ENCODE results near the gene CACNA1H. TPM values are rescaled to one million over a fixed set of nuclear protein-coding genes. Genes with fewer than 3 reads are reported as not detected.

Gene CACNA1H
- total RNA-seq, 6 experiments from 2014 or later, result 0.56 to 14.0 (median 5.0) TPM

- Histone ChIP-seq H3K4me1 (peaks cover 0 to 27% (median 0%) of the 10 kb centered on the region in 4 donors), H3K9me3 (no peaks in the 10 kb centered on the region), H3K27ac (peak overlapping the region in 1 of 3 donors; percentile 71), H3K36me3 (no peaks in the 10 kb centered on the region), H3K27me3 (no peaks in the 10 kb centered on the region), H3K4me3 (no peak overlapping the region)
- no peak for DNase-seq
- ATAC-seq, result peak in 3 of 4 donors; percentile 13 to 36 (median 26)
- intact Hi-C loops (cut with DNase I), result no loop called here
- WGBS (ENCODE audit: insufficient coverage, low coverage, low lambda C conversion rate, missing lambda C conversion rate), result 45% methylated on average over 23 of the region's 61 CpGs
- TF ChIP-seq POLR2A (IDR thresholded peaks at IDR 0.05) (no peak), CTCF (IDR thresholded peaks at IDR 0.05) (peak; percentile 71 to 93 (median 84))
Measured at GRCh38 chr16:1194665-1195392, 41.9 kb downstream of the CACNA1H start.

GRCh38 chr16:1195393-1195666, 42.4 kb downstream of the CACNA1H start:
- DNase-seq (no peak), ATAC-seq (no peak)
- Histone ChIP-seq H3K4me1 (peaks cover 0 to 27% (median 0%) of the 10 kb centered on the region in 4 donors), H3K36me3 (no peaks in the 10 kb centered on the region), H3K9me3 (no peaks in the 10 kb centered on the region), H3K27ac (no peak overlapping the region), H3K4me3 (no peak overlapping the region), H3K27me3 (no peaks in the 10 kb centered on the region)
- TF ChIP-seq POLR2A (IDR thresholded peaks at IDR 0.05) (no peak), CTCF (IDR thresholded peaks at IDR 0.05) (no peak)
- 97% methylated on average over 5 of the region's 14 CpGs for WGBS (ENCODE audit: insufficient coverage, low coverage, low lambda C conversion rate, missing lambda C conversion rate)
- intact Hi-C loops (cut with DNase I), result no loop called here

GRCh38 chr16:1196494-1196893, 43.6 kb downstream of the CACNA1H start:
- ATAC-seq (no peak), DNase-seq (no peak)
- Histone ChIP-seq H3K9me3 (no peaks in the 10 kb centered on the region), H3K36me3 (no peaks in the 10 kb centered on the region), H3K27ac (no peak overlapping the region), H3K4me1 (peaks cover 0 to 27% (median 0%) of the 10 kb centered on the region in 4 donors), H3K4me3 (no peak overlapping the region), H3K27me3 (no peaks in the 10 kb centered on the region)
- no peak for TF ChIP-seq POLR2A (IDR thresholded peaks at IDR 0.05)
- TF ChIP-seq CTCF (IDR thresholded peaks at IDR 0.05), result no peak
- no CpG with 5 or more reads among the region's 11 CpGs for WGBS (ENCODE audit: insufficient coverage, low coverage, low lambda C conversion rate, missing lambda C conversion rate)
- intact Hi-C loops (cut with DNase I), result no loop called here

GRCh38 chr16:1197237-1197866, 44.4 kb downstream of the CACNA1H start:
- no peak for TF ChIP-seq POLR2A (IDR thresholded peaks at IDR 0.05)
- no peak for TF ChIP-seq CTCF (IDR thresholded peaks at IDR 0.05)
- H3K4me1 ChIP-seq, result peaks cover 0 to 20% (median 0%) of the 10 kb centered on the region in 4 donors
- H3K4me3 ChIP-seq, result no peak overlapping the region
- no peaks in the 10 kb centered on the region for H3K36me3 ChIP-seq
- ATAC-seq (no peak), DNase-seq (no peak)
- no peak overlapping the region for H3K27ac ChIP-seq
- H3K27me3 ChIP-seq, result no peaks in the 10 kb centered on the region
- WGBS (ENCODE audit: insufficient coverage, low coverage, low lambda C conversion rate, missing lambda C conversion rate), result 27% methylated on average over 3 of the region's 19 CpGs
- no peaks in the 10 kb centered on the region for H3K9me3 ChIP-seq
- intact Hi-C loops (cut with DNase I), result no loop called here

Data from right lobe of liver (tissue), 6 donors.